GDM1 (cell line): Measurements from ENCODE around the gene ZNF718.
A peak's percentile ranks its signal among the peaks of the same experiment; 100 is the strongest.
"Not testable (repeated sequence)": the region's sequence is repeated elsewhere in the genome, so short reads cannot be mapped to it uniquely, and the experiment has no call there.

Experiments
- DNase-seq: peaks from one replicate; lab custom pipeline; 2025; lab: John Stamatoyannopoulos, UW

Gene ZNF718

DNA sequence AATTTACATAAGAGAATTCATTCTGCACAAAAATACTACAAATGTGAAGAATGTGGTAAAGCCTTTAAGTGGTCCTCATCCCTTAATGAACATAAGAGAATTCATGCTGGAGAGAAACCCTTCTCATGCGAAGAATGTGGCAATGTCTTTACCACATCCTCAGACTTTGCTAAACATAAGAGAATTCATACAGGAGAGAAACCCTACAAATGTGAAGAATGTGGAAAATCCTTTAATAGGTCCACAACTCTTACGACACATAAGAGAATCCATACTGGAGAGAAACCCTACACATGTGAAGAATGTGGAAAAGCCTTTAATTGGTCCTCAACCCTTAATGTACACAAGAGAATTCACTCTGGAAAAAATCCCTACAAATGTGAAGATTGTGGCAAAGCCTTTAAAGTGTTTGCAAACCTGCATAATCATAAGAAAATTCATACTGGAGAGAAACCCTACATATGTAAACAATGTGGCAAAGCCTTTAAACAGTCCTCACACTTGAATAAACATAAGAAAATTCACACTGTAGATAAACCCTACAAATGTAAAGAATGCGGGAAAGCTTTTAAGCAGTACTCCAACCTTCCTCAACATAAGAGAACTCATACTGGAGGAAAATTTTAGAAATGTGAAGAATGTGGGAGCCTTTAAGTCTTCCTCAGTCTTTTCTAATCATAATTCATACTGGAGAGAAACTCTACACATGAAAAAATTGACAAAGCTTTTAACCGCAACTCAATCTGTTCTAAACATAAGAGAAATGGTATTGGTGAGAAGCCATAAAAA is 37.4 kb downstream of the ZNF718 start:
- no peak for DNase-seq

DNA sequence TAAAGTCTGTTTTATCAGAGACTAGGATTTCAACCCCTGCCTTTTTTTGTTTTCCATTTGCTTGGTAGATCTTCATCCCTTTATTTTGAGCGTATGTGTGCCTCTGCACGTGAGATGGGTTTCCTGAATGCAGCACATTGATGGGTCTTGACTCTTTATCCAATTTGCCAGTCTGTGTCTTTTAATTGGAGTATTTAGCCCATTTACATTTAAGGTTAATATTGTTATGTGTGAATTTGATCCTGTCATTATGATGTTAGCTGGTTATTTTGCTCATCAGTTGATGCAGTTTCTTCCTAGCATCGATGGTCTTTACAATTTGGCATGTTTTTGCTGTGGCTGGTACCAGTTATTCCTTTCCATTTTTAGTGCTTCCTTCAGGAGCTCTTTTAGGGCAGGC is 45.3 kb downstream of the ZNF718 start:
- DNase-seq: not testable (repeated sequence)

DNA sequence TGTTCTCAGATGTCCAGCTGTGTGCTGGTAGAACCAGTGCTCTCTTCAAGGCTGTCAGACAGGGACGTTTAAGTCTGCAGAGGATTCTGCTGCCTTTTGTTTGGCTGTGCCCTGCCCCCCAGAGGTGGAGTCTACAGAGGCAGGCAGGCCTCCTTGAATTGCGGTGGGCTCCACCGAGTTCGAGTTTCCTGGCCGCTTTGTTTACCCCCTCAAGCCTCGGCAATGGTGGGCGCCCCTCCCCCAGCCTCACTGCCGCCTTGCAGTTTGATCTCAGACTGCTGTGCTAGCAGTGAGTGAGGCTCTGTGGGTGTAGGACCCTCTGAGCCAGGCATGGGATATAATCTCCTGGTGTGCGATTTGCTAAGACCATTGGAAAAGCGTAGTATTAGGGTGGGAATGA is 47.0 kb downstream of the ZNF718 start:
- DNase-seq: not testable (repeated sequence)

DNA sequence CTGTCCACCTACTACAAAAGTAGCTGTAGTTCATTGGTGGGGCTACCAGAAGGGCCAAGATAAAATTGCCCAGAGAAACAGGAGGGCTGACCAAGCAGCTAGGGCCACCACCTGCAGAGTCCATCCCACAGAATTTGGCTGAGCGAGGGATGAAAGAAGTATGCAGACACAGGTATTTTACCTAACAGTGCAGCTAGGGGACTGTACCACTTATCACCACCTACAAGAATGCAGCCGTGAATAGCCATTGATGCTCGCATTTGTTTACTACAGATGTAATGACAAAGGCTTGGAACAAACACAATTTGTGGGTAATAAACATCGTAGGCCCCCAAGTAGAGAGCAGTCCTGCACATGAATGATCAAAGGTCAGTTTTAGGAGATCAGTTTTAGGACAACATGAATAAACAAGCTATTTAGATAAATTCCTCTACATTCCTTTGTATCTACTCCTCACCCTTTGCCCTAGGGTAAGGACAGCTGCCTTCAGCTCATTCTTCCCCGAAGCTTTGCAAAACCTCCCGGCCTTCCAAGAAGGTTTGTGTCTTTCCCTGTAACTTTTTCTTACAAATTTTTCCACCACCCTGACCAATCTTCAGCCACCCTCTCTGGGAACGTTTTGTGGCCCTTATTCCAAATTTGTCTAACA is 49.5 kb downstream of the ZNF718 start:
- no peak for DNase-seq

DNA sequence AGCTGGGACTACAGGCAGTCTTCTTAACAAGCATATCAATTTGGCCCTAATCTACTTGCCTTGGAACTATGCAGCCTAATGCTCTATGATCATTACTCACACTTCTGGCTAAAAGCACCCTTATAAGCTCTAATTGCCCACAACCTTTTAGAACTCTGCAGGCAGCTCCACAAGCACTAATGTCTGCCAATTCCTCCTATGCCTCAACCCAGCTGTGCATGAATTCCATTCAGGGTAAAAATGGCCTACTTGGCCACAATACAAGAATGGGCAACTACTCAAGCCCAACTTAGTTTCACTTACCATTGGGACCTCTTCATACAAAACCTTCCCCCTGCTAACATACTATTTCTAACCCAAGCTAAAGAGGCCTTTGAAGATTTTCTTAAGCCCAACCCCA is 51.7 kb downstream of the ZNF718 start:
- no peak for DNase-seq

DNA sequence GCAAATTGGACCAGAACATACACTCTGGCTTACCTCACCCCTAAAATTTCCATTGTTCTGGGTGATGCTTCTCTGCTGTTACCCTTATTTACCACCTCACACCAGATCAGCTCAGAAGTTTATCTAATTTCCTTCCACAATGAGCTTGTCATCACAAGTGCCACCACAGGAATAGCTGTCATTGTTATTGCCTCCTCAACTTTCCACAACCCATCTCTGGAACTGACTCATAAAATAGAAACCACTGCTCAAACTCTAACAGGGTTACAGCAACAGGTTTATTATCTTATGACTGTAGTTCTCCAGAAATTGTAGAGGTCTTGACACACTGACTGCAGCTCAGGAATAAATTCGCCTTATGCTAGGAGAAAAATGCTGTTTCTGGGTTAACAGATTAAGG is 52.7 kb downstream of the ZNF718 start:
- no peak for DNase-seq

DNA sequence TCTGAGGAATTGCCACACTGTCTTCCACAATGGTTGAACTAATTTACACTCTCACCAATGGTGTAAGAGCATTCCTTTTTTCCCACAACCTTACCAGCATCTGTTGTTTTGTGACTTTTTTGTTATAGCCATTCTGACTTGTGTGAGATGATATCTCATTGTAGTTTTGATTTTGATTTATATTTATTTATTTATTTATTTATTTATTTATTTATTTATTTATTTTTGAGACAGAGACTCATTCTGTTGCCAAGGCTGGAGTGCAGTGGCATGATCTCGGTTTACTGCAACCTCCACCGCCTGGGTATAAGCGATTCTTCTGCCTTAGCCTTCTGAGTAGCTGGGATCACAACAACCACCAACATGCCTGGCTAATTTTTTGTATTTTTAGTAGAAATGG is 57.9 kb downstream of the ZNF718 start:
- DNase-seq: not testable (repeated sequence)

DNA sequence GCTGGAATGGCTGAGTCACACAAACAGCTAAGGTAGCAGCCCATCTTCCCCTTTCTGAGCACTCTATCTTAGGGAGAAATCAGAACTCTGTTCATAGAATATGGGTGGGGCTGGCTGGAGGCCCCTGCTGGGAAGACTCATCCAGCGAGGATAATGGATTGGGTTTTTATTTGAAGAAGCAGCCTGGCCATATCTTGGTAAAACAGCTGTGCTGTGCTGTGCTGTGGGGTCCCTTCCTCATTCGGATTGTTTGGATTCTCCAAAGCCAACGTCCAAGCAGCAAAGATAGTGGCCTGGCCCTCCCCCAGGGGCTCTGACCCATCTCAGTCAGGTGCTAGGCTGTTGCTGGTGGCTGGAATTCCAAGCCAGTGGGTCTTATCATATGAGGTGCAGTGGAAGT is 63.8 kb downstream of the ZNF718 start:
- DNase-seq: no peak

DNA sequence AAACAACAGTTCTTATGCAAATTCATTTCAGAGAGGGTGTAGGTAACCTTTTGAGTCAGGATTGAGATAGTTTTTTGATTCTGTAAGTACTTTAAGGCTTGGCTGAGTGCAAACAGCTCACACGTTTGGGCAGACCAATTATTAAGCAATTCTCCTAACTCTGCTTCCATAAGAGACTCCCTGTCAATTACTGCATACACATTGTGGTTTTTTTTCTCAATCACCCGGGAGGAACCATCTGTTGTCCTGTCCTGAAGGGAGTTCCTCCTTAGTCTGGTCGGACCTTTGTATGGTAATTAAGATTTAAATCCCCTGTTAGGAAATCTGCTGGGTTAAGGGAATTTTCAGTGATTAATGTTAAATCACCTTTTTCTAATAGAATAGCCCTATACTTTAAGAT is 70.9 kb downstream of the ZNF718 start:
- DNase-seq: peak; percentile 2

DNA sequence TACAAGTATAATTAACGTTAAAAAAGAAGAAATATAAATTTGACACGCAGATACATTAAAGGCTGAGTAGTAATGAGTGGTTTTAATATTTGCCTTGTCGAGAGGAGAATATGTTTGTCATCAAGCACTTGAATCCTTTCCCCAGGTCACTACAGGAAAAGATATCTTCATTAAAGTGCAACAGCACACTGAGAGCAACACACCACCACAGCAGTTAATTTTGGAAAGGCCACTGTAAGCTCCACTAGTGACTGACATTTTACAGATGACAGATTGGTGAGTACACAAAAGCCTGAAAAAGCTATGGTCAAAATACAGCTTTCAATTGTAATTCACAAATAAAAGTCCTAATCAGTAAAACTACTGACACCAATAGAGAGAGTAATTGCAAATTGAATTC is 76.6 kb downstream of the ZNF718 start:
- no peak for DNase-seq

DNA sequence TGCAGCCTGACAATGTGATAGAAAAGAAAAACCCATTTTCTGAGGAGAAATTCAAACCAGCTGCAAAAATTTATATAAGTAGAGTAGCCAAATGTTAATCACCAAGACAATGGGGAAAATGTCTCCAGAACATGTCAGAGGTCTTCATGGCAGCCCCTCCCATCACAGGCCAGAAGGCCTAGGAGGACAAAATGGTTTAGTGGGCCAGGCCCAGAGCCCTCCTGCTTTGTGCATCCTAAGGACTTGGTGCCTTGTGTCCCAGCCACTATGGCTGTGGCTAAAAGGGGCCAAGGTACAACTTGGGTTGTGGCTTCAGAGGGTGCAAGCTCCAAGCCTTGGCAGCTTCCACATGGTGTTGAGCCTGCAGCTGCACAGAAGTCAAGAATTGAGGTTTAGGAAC is 78.5 kb downstream of the ZNF718 start:
- not testable (repeated sequence) for DNase-seq

DNA sequence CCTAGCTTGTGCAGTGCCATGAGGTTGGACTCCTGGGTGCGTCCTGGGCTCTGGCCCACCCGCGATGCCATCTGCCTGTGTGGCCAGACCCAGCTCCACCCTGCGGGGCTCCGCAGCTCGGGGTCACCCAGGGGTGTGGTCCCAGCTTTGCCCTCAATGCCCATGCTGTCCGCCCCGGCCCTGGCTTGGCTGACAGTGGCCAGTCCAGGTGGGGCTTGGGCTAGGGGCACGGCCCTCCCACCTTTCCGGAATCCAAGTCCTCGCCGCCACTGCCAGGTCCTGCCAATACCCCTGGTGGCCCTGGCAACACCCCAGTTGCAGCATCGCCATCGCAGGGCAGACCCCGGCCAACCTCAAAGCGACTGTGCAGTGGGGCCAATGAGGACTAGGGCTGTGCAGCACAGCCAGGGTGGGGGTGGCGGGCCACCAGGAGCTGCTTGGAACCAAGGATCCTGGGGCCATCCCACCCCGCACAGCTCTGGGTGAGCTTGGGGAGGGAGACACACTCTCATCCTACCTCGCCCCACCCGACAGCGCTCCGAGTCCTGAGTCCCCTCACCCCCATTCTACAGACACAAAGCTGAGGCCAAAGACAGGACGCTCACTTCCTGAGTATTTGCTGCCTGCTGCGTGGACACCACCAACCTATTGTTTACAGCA is 80.9 kb downstream of the ZNF718 start:
- DNase-seq: no peak

DNA sequence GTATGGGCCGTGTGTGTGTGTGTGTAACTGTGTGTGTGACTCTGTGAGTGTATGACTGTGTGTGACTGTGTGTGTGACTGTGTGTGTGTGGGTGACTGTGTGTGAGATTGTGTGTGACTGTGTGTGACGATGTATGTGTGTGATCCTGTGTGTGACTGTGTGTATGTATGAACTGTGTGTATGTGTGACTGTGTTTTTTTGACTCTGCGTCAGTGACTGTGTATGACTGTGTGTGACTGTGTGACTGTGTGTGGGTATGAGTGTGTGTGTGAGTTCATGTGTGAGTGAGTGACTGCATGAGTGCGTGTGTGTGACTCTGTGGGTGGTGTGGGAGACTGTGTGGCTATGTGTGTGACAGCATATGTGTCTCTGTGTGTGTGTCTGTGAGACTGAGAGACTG is 81.8 kb downstream of the ZNF718 start:
- DNase-seq: no peak

DNA sequence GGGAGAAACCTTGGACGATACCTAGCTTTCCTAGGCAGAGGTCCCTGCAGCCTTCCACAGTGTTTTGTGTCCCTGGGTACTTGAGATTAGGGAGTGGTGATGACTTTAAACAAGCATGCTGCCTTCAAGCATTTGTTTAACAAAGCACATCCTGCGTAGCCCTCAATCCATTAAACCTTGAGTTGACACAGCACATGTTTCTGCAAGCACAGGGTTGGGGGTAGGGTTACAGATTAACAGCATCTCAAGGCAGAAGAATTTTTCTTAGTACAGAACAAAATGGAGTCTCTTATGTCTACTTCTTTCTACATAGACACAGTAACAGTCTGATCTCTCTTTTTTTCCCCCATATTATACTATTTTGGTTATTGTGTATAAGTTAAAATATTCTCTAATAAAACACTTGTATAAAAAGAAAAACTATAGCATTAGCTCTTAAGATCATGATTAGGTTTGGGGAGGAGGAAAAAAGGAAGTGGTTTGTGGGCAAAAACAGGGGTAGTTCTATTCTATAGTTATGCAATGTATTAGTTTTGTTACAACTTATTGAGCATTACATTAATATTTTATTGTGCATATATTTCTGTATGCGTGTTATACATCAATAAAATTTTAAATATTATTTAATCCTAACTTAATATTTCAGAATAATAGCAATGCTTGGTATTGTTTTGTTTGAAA is 84.3 kb downstream of the ZNF718 start:
- DNase-seq: not testable (repeated sequence)

DNA sequence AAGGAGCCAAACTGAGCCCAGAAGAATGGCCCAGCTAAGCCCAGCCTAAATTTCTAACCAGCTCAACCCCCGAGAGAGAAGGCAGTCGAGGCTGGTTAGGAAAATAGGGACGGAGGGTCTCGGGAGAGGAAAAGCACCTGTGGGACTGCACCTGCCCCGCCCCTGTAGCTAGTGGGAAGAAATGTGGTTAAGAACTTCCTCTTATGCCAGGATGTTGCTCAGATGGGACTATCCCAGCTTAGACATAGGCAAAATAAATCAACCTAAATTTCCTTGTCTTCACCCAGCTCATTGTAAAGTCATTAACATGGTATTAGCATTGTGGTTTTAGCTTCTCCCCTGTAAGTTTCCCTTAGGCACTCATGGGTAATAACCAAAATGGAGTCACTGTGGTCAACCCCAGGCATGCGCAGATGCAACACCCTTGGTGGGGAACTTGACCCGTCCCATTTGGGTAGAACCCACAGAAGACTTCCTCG is 86.8 kb downstream of the ZNF718 start:
- DNase-seq: no peak

DNA sequence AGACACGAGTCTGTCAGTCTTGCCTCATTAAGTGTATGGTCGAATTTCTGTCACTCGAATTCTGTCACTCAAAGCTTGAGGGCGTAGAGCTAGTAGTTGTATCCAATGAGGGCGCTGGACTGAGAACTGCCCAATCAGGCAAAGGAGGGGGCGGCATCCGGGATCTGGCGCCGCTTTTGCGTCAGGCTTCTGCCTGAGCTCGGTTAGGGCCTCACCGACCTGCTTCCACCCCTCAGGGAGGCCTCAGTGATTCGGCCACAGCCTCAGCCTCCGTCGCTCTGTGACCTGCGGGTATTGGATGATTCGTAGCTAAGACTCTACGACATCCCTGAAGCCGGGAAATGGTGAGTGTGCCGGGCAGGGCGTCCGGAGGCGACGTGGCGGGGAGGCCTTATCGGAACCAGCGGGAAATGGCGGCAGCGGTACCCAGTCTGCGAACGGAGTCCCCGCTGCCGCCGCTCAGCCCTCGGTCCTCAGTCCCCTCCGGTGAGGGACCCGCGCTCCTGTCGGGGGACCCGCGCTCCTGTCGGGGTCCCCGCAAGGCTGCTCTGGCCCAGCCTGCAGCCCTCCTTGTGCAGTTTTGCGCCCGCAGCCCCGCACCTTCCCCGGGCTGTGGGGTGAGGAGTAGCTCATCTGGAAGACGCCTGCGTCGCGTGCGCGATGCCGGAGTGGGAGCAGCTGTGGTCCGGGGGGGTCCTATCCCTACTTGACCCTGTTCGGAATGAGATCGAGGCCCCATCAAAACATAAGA is 88.3 kb downstream of the ZNF718 start:
- DNase-seq: no peak

DNA sequence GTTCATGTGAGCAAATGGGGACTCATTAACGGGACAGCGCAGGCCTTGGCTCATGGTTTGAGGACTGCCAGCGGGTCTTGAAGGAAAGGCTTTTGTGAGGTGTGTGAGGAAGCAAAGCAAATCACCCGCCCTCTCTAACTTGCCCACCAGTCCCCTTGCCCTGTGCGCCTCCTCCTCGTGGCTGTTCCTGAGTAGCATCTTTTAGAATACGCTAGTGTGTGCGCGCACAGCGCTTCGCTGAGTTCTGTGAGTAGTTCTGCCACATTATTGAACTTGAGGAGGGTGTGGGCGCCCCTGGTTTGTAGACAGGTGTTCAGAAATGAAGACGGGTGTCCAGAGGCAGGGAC is 88.9 kb downstream of the ZNF718 start:
- not testable (repeated sequence) for DNase-seq
